Gastroesophageal sphincter (tissue), 4 donors: Measurements from ENCODE around the gene EGFR. TPM values are rescaled to one million over a fixed set of nuclear protein-coding genes. Genes with fewer than 3 reads are reported as not detected.

ENCODE experiments used
- ATAC-seq: fragments of 150-250 bp; one replicate; pipeline ENCODE4 v1.9.1; 2016; ENCODE audit warnings: mild to moderate bottlenecking, moderate library complexity
- H3K27ac ChIP-seq, 4 donors: fragments of 200-600 bp; sonication (generic) in 3 of 4; 1 replicate in 3 of 4; 2 replicates in 1 of 4; pipeline ENCODE4 v1.5.1; 2016 to 2019
- H3K27me3 ChIP-seq: fragments of 200-600 bp; sonication (generic); one replicate; pipeline ENCODE4 v1.5.1; 2019
- H3K36me3 ChIP-seq, 2 donors: fragments of 200-600 bp; sonication (generic); one replicate each; pipeline ENCODE4 v1.5.1; 2019; ENCODE audit warnings: control low read depth in 1 of 2
- H3K4me1 ChIP-seq, 3 donors: fragments of 200-600 bp; sonication (generic); 1 replicate in 2 of 3; 2 replicates in 1 of 3; pipeline ENCODE4 v1.5.1; 2016 to 2019; ENCODE audit warnings: control low read depth in 2 of 3
- H3K4me3 ChIP-seq, 2 donors: fragments of 200-600 bp; sonication (generic); one replicate each; pipeline ENCODE4 v1.5.1; 2019; ENCODE audit warnings: mild to moderate bottlenecking in 1 of 2, moderate library complexity in 1 of 2
- H3K9me3 ChIP-seq, 3 donors: fragments of 200-600 bp; sonication (generic); one replicate each; pipeline ENCODE4 v1.5.1; 2017 to 2019; ENCODE audit warnings: control low read depth in 2 of 3
- EP300 ChIP-seq: sonication (generic); formaldehyde crosslinking; IDR thresholded peaks from one replicate; pipeline ENCODE4 v1.6.1; 2017; ENCODE audit warnings: antibody characterized with exemption, mild to moderate bottlenecking
- POLR2A ChIP-seq, 2 donors: fragments of 450-650 bp; IDR thresholded peaks; one replicate each; pipeline ENCODE4 v1.6.1; 2017; ENCODE audit warnings: antibody characterized with exemption in 2 of 2, mild to moderate bottlenecking in 2 of 2, moderate library complexity in 1 of 2
- POLR2AphosphoS5 ChIP-seq: sonication (generic); formaldehyde crosslinking; IDR thresholded peaks from one replicate; pipeline ENCODE4 v1.6.1; 2017; ENCODE audit warnings: antibody characterized with exemption
- WGBS, 2 donors: methylation state at CpG; one replicate each; pipeline ENCODE4 v1.1.5; 2018; ENCODE audit warnings: low coverage in 1 of 2; 5-methylcytosine and 5-hydroxymethylcytosine counted together
- total RNA-seq, 4 donors: library from RNA; depleted of rRNA; stranded (reverse); fragments of >200 nt; gene quantifications; one replicate each; pipeline ENCODE4 v1.1.0, GENCODE V29; 2016
- TF ChIP-seq, protein P1 (sequence below), 4 experiments: fragments of 200-600 bp in 2 of 4; fragments of 450-650 bp in 2 of 4; sonication (generic) in 1 of 4; IDR thresholded peaks; one replicate each; pipeline ENCODE4 v1.5.1; 2017 to 2019; ENCODE audit warnings: antibody characterized with exemption in 4 of 4, mild to moderate bottlenecking in 2 of 4, moderate library complexity in 2 of 4

Gene EGFR
- total RNA-seq, 4 donors from 2014 or later: 85.7 to 126 (median 111) TPM

DNA sequence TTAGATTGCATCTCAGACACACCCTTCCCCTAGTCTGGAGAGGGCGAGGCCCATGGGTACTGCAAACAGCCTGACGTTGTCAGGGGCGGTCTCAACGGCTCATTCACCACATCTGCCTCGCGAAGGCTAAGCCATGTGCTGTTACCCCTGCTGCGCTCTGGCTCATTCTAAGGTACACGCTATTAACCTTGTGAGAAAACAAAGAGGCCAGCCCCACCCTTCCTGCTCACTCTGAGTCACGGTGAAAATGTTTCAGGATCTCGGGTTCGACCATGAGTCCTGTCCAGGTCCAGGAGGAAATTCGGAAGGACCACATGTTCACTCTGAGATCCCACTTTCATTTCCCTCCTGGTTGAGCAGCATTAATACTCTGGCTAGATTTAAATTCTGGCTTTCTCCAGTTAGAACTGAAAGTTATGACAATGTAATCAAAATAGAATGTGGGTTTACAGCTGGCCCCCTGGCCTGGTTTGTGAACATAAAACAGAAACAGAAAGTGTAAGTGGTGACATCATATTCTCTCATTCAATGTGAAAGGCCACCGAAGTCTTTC is 55.2 kb downstream of the EGFR start:
- Histone ChIP-seq H3K36me3 (no peaks in the 10 kb centered on the region), H3K27me3 (no peaks in the 10 kb centered on the region), H3K4me1 (peaks cover 41 to 100% (median 70%) of the 10 kb centered on the region in 3 donors), H3K27ac (peak overlapping the region; percentile 85 to 90 (median 88)), H3K4me3 (peak overlapping the region in 1 of 2 donors; percentile 19), H3K9me3 (no peaks in the 10 kb centered on the region)
- TF ChIP-seq POLR2AphosphoS5 (peak; percentile 67), POLR2A (IDR thresholded peaks at IDR 0.05) (no peak), EP300 (no peak)
- TF ChIP-seq, protein P1, sequence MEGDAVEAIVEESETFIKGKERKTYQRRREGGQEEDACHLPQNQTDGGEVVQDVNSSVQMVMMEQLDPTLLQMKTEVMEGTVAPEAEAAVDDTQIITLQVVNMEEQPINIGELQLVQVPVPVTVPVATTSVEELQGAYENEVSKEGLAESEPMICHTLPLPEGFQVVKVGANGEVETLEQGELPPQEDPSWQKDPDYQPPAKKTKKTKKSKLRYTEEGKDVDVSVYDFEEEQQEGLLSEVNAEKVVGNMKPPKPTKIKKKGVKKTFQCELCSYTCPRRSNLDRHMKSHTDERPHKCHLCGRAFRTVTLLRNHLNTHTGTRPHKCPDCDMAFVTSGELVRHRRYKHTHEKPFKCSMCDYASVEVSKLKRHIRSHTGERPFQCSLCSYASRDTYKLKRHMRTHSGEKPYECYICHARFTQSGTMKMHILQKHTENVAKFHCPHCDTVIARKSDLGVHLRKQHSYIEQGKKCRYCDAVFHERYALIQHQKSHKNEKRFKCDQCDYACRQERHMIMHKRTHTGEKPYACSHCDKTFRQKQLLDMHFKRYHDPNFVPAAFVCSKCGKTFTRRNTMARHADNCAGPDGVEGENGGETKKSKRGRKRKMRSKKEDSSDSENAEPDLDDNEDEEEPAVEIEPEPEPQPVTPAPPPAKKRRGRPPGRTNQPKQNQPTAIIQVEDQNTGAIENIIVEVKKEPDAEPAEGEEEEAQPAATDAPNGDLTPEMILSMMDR (IDR thresholded peaks at IDR 0.05): no peak
- peak; percentile 64 for ATAC-seq
- 14 to 29% methylated on average over 8 to 12 of the region's 13 CpGs for WGBS, 2 donors

GRCh38 chr7:55075464-55076021 is 56.7 kb downstream of the EGFR start:
- no peak overlapping the region for H3K4me3 ChIP-seq
- ATAC-seq: peak; percentile 71
- H3K27me3 ChIP-seq: no peaks in the 10 kb centered on the region
- no peaks in the 10 kb centered on the region for H3K9me3 ChIP-seq
- peaks cover 41 to 100% (median 77%) of the 10 kb centered on the region in 3 donors for H3K4me1 ChIP-seq
- no peaks in the 10 kb centered on the region for H3K36me3 ChIP-seq
- WGBS, 2 donors: 55 to 88% methylated on average over 3 to 5 of the region's 5 CpGs
- TF ChIP-seq, protein P1 (IDR thresholded peaks at IDR 0.05): no peak
- TF ChIP-seq EP300 (peak; percentile 38), POLR2A (IDR thresholded peaks at IDR 0.05) (no peak), POLR2AphosphoS5 (peak; percentile 76)
- peak overlapping the region; percentile 85 to 90 (median 88) for H3K27ac ChIP-seq

GRCh38 chr7:55077561-55078410 is 59.0 kb downstream of the EGFR start:
- H3K36me3 ChIP-seq: no peaks in the 10 kb centered on the region
- TF ChIP-seq, protein P1 (IDR thresholded peaks at IDR 0.05): no peak
- TF ChIP-seq POLR2A (IDR thresholded peaks at IDR 0.05) (no peak), EP300 (no peak), POLR2AphosphoS5 (no peak)
- peak overlapping the region in 1 of 2 donors; percentile 1 for H3K4me3 ChIP-seq
- ATAC-seq: no peak
- peak overlapping the region; percentile 85 to 90 (median 88) for H3K27ac ChIP-seq
- H3K4me1 ChIP-seq: peaks cover 34 to 100% (median 75%) of the 10 kb centered on the region in 3 donors
- H3K27me3 ChIP-seq: no peaks in the 10 kb centered on the region
- 41 to 55% methylated on average over 8 to 10 of the region's 34 CpGs for WGBS, 2 donors
- no peaks in the 10 kb centered on the region for H3K9me3 ChIP-seq

- Histone ChIP-seq H3K9me3 (no peaks in the 10 kb centered on the region), H3K27ac (peak overlapping the region in 3 of 4 donors; percentile 77 to 88 (median 87)), H3K36me3 (no peaks in the 10 kb centered on the region), H3K4me3 (peak overlapping the region in 1 of 2 donors; percentile 1), H3K4me1 (peaks cover 26 to 96% (median 66%) of the 10 kb centered on the region in 3 donors), H3K27me3 (no peaks in the 10 kb centered on the region)
- TF ChIP-seq, protein P1 (IDR thresholded peaks at IDR 0.05): peak in 1 of 4 experiments; percentile 25
- TF ChIP-seq POLR2AphosphoS5 (no peak), POLR2A (IDR thresholded peaks at IDR 0.05) (no peak)
- ATAC-seq: peak; percentile 6
- 72 to 92% methylated on average over 5 to 8 of the region's 42 CpGs for WGBS, 2 donors
These were observed 59.9 kb downstream of the EGFR start for GRCh38 chr7:55078465-55079372.
